ENCODE results near the gene CDYL.
"Not testable (repeated sequence)": the region's sequence is repeated elsewhere in the genome, so short reads cannot be mapped to it uniquely, and the experiment has no call there.

CDYL gene

DNA sequence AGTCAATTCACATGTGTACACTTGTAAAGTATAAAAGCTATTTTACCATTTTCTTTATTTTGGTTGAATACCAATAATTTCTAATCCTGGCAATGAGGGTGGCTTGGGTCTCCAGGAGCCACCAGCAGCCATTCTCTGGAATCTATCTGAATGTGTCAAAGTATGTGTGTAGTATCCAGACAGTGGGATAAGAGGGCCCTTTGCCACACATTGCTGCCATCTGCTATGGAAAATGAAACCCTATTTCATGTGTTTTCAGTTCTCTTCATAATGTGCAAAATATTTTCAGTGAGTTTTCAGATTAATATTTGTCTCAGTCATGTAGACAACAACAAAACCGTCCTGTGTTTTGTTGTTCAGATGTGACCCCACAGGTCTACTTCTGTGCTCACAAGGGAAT, 46.3 kb downstream of the CDYL start:
- Histone ChIP-seq H3K9ac (ENCODE audit: low read depth in 1 of 2, low read length in 2 of 2) (no peak overlapping the region), H3K36me3 (ENCODE audit: control insufficient read depth in 1 of 2, insufficient read depth in 2 of 2, low read length in 2 of 2) (no peaks in the 10 kb centered on the region), H3K9me3 (ENCODE audit: control insufficient read depth in 1 of 2, low read length in 2 of 2) (peaks cover 0 to 1% of the 10 kb centered on the region in 2 donors), H3K4me3 (ENCODE audit: low read depth in 1 of 2, low read length in 2 of 2) (no peak overlapping the region), H3K27me3 (ENCODE audit: control insufficient read depth in 1 of 2, insufficient read depth in 2 of 2, low read length in 2 of 2) (no peaks in the 10 kb centered on the region), H3K4me1 (ENCODE audit: control insufficient read depth in 1 of 2, insufficient read depth in 2 of 2, low read length in 2 of 2) (no peaks in the 10 kb centered on the region), H3K27ac (ENCODE audit: low read depth, low read length) (no peak overlapping the region)

GRCh38 chr6:4828187-4828698, 52.0 kb downstream of the CDYL start:
- Histone ChIP-seq H3K4me1 (ENCODE audit: control insufficient read depth in 1 of 2, insufficient read depth in 2 of 2, low read length in 2 of 2) (no peaks in the 10 kb centered on the region), H3K27me3 (ENCODE audit: control insufficient read depth in 1 of 2, insufficient read depth in 2 of 2, low read length in 2 of 2) (no peaks in the 10 kb centered on the region), H3K4me3 (ENCODE audit: low read depth in 1 of 2, low read length in 2 of 2) (no peak overlapping the region), H3K27ac (ENCODE audit: low read depth, low read length) (no peak overlapping the region), H3K9ac (ENCODE audit: low read depth in 1 of 2, low read length in 2 of 2) (no peak overlapping the region), H3K9me3 (ENCODE audit: control insufficient read depth in 1 of 2, low read length in 2 of 2) (peaks cover 20 to 30% of the 10 kb centered on the region in 2 donors), H3K36me3 (ENCODE audit: control insufficient read depth in 1 of 2, insufficient read depth in 2 of 2, low read length in 2 of 2) (peaks cover 0 to 3% of the 10 kb centered on the region in 2 donors)

- H3K27ac ChIP-seq (ENCODE audit: low read depth, low read length), result no peak overlapping the region
- peaks cover 20 to 30% of the 10 kb centered on the region in 2 donors for H3K9me3 ChIP-seq (ENCODE audit: control insufficient read depth in 1 of 2, low read length in 2 of 2)
- no peaks in the 10 kb centered on the region for H3K4me1 ChIP-seq (ENCODE audit: control insufficient read depth in 1 of 2, insufficient read depth in 2 of 2, low read length in 2 of 2)
- H3K9ac ChIP-seq (ENCODE audit: low read depth in 1 of 2, low read length in 2 of 2), result no peak overlapping the region
- H3K4me3 ChIP-seq (ENCODE audit: low read depth in 1 of 2, low read length in 2 of 2), result no peak overlapping the region
- no peaks in the 10 kb centered on the region for H3K27me3 ChIP-seq (ENCODE audit: control insufficient read depth in 1 of 2, insufficient read depth in 2 of 2, low read length in 2 of 2)
- peaks cover 0 to 3% of the 10 kb centered on the region in 2 donors for H3K36me3 ChIP-seq (ENCODE audit: control insufficient read depth in 1 of 2, insufficient read depth in 2 of 2, low read length in 2 of 2)
These were observed 52.9 kb downstream of the CDYL start for GRCh38 chr6:4829089-4829488.

DNA sequence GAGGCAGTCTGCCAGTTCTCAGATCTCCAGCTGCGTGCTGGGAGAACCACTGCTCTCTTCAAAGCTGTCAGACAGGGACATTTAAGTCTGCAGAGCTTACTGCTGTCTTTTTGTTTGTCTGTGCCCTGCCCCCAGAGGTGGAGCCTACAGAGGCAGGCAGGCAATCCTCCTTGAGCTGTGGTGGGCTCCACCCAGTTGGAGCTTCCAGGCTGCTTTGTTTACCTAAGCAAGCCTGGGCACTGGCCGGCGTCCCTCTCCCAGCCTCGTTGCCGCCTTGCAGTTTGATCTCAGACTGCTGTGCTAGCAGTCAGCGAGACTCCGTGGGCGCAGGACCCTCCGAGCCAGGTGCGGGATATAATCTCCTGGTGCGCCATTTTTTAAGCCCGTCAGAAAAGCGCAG, 59.3 kb downstream of the CDYL start:
- not testable (repeated sequence) for H3K4me3 ChIP-seq (ENCODE audit: low read depth in 1 of 2, low read length in 2 of 2); H3K4me1 ChIP-seq (ENCODE audit: control insufficient read depth in 1 of 2, insufficient read depth in 2 of 2, low read length in 2 of 2); H3K36me3 ChIP-seq (ENCODE audit: control insufficient read depth in 1 of 2, insufficient read depth in 2 of 2, low read length in 2 of 2); H3K27ac ChIP-seq (ENCODE audit: low read depth, low read length); H3K9ac ChIP-seq (ENCODE audit: low read depth in 1 of 2, low read length in 2 of 2); H3K27me3 ChIP-seq (ENCODE audit: control insufficient read depth in 1 of 2, insufficient read depth in 2 of 2, low read length in 2 of 2); H3K9me3 ChIP-seq (ENCODE audit: control insufficient read depth in 1 of 2, low read length in 2 of 2)

GRCh38 chr6:4840169-4840568, 64.0 kb downstream of the CDYL start:
- no peak overlapping the region for H3K4me3 ChIP-seq (ENCODE audit: low read depth in 1 of 2, low read length in 2 of 2)
- no peak overlapping the region for H3K27ac ChIP-seq (ENCODE audit: low read depth, low read length)
- H3K4me1 ChIP-seq (ENCODE audit: control insufficient read depth in 1 of 2, insufficient read depth in 2 of 2, low read length in 2 of 2), result no peaks in the 10 kb centered on the region
- H3K9me3 ChIP-seq (ENCODE audit: control insufficient read depth in 1 of 2, low read length in 2 of 2), result peaks cover 5 to 24% of the 10 kb centered on the region in 2 donors
- H3K27me3 ChIP-seq (ENCODE audit: control insufficient read depth in 1 of 2, insufficient read depth in 2 of 2, low read length in 2 of 2), result no peaks in the 10 kb centered on the region
- H3K9ac ChIP-seq (ENCODE audit: low read depth in 1 of 2, low read length in 2 of 2), result no peak overlapping the region
- H3K36me3 ChIP-seq (ENCODE audit: control insufficient read depth in 1 of 2, insufficient read depth in 2 of 2, low read length in 2 of 2), result no peaks in the 10 kb centered on the region

GRCh38 chr6:4844108-4844507, 67.9 kb downstream of the CDYL start:
- Histone ChIP-seq H3K9ac (ENCODE audit: low read depth in 1 of 2, low read length in 2 of 2) (no peak overlapping the region), H3K9me3 (ENCODE audit: control insufficient read depth in 1 of 2, low read length in 2 of 2) (peaks cover 5 to 24% of the 10 kb centered on the region in 2 donors), H3K4me1 (ENCODE audit: control insufficient read depth in 1 of 2, insufficient read depth in 2 of 2, low read length in 2 of 2) (peaks cover 11 to 16% of the 10 kb centered on the region in 2 donors), H3K36me3 (ENCODE audit: control insufficient read depth in 1 of 2, insufficient read depth in 2 of 2, low read length in 2 of 2) (no peaks in the 10 kb centered on the region), H3K4me3 (ENCODE audit: low read depth in 1 of 2, low read length in 2 of 2) (no peak overlapping the region), H3K27me3 (ENCODE audit: control insufficient read depth in 1 of 2, insufficient read depth in 2 of 2, low read length in 2 of 2) (no peaks in the 10 kb centered on the region), H3K27ac (ENCODE audit: low read depth, low read length) (no peak overlapping the region)

- Histone ChIP-seq H3K4me3 (ENCODE audit: low read depth in 1 of 2, low read length in 2 of 2) (no peak overlapping the region), H3K36me3 (ENCODE audit: control insufficient read depth in 1 of 2, insufficient read depth in 2 of 2, low read length in 2 of 2) (no peaks in the 10 kb centered on the region), H3K27me3 (ENCODE audit: control insufficient read depth in 1 of 2, insufficient read depth in 2 of 2, low read length in 2 of 2) (no peaks in the 10 kb centered on the region), H3K4me1 (ENCODE audit: control insufficient read depth in 1 of 2, insufficient read depth in 2 of 2, low read length in 2 of 2) (peaks cover 11 to 17% of the 10 kb centered on the region in 2 donors), H3K9me3 (ENCODE audit: control insufficient read depth in 1 of 2, low read length in 2 of 2) (peaks cover 5 to 14% of the 10 kb centered on the region in 2 donors), H3K9ac (ENCODE audit: low read depth in 1 of 2, low read length in 2 of 2) (no peak overlapping the region), H3K27ac (ENCODE audit: low read depth, low read length) (no peak overlapping the region)
These were observed 70.2 kb downstream of the CDYL start for GRCh38 chr6:4846387-4846786.

DNA sequence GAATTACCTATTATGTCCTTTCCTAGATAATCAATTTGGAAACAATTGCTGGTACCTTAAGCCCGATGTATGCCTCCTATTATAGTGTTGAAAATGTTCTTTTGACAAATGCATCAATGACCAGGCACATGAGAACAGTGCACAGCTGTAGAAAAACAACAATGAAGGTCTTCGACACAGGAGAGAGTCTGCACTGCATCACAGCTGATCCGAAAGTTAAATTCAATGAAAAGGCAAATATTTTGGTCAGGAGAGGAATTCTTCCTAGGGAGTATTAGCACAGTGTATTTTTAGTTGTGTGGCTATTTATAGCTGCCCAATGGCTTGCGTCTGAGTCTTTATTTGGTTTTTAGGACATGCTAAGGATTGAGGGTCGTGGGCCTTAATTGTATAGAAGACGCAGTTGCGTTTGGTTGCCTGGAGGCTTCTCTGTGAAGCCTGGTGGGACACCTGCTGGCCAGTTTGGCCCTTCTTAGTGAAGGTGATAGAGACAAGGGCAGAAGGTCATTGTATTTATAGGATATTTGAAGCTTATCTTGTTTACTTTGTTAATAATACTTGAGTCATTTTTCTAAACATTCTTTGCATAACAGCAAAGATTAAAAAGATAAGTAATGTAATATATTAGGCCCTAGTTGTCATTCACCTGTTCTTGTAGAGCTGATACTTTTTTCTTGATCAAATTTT, 72.3 kb downstream of the CDYL start:
- H3K4me1 ChIP-seq (ENCODE audit: control insufficient read depth in 1 of 2, insufficient read depth in 2 of 2, low read length in 2 of 2), result peaks cover 11 to 17% of the 10 kb centered on the region in 2 donors
- no peak overlapping the region for H3K4me3 ChIP-seq (ENCODE audit: low read depth in 1 of 2, low read length in 2 of 2)
- no peaks in the 10 kb centered on the region for H3K27me3 ChIP-seq (ENCODE audit: control insufficient read depth in 1 of 2, insufficient read depth in 2 of 2, low read length in 2 of 2)
- no peaks in the 10 kb centered on the region for H3K36me3 ChIP-seq (ENCODE audit: control insufficient read depth in 1 of 2, insufficient read depth in 2 of 2, low read length in 2 of 2)
- H3K9me3 ChIP-seq (ENCODE audit: control insufficient read depth in 1 of 2, low read length in 2 of 2), result peaks cover 0 to 6% of the 10 kb centered on the region in 2 donors
- H3K27ac ChIP-seq (ENCODE audit: low read depth, low read length), result no peak overlapping the region
- H3K9ac ChIP-seq (ENCODE audit: low read depth in 1 of 2, low read length in 2 of 2), result no peak overlapping the region

- Histone ChIP-seq H3K9me3 (ENCODE audit: control insufficient read depth in 1 of 2, low read length in 2 of 2) (no peaks in the 10 kb centered on the region), H3K4me3 (ENCODE audit: low read depth in 1 of 2, low read length in 2 of 2) (no peak overlapping the region), H3K36me3 (ENCODE audit: control insufficient read depth in 1 of 2, insufficient read depth in 2 of 2, low read length in 2 of 2) (no peaks in the 10 kb centered on the region), H3K27ac (ENCODE audit: low read depth, low read length) (no peak overlapping the region), H3K4me1 (ENCODE audit: control insufficient read depth in 1 of 2, insufficient read depth in 2 of 2, low read length in 2 of 2) (peaks cover 16 to 17% of the 10 kb centered on the region in 2 donors), H3K27me3 (ENCODE audit: control insufficient read depth in 1 of 2, insufficient read depth in 2 of 2, low read length in 2 of 2) (no peaks in the 10 kb centered on the region), H3K9ac (ENCODE audit: low read depth in 1 of 2, low read length in 2 of 2) (no peak overlapping the region)
These were observed 73.2 kb downstream of the CDYL start for GRCh38 chr6:4849226-4850022.

- H3K27ac ChIP-seq (ENCODE audit: low read depth, low read length), result no peak overlapping the region
- H3K9me3 ChIP-seq (ENCODE audit: control insufficient read depth in 1 of 2, low read length in 2 of 2), result no peaks in the 10 kb centered on the region
- H3K4me3 ChIP-seq (ENCODE audit: low read depth in 1 of 2, low read length in 2 of 2), result no peak overlapping the region
- no peak overlapping the region for H3K9ac ChIP-seq (ENCODE audit: low read depth in 1 of 2, low read length in 2 of 2)
- H3K36me3 ChIP-seq (ENCODE audit: control insufficient read depth in 1 of 2, insufficient read depth in 2 of 2, low read length in 2 of 2), result no peaks in the 10 kb centered on the region
- H3K4me1 ChIP-seq (ENCODE audit: control insufficient read depth in 1 of 2, insufficient read depth in 2 of 2, low read length in 2 of 2), result peaks cover 16 to 17% of the 10 kb centered on the region in 2 donors
- no peaks in the 10 kb centered on the region for H3K27me3 ChIP-seq (ENCODE audit: control insufficient read depth in 1 of 2, insufficient read depth in 2 of 2, low read length in 2 of 2)
These were observed 74.8 kb downstream of the CDYL start for GRCh38 chr6:4851035-4851434.
